ENCODE measurements around the gene SDHA. TPM values are rescaled to one million over a fixed set of nuclear protein-coding genes. Genes with fewer than 3 reads are reported as not detected.
"Not testable (repeated sequence)": the region's sequence is repeated elsewhere in the genome, so short reads cannot be mapped to it uniquely, and the experiment has no call there.

Gene SDHA
- total RNA-seq, 1 donor from 2014 or later: 757 TPM

DNA sequence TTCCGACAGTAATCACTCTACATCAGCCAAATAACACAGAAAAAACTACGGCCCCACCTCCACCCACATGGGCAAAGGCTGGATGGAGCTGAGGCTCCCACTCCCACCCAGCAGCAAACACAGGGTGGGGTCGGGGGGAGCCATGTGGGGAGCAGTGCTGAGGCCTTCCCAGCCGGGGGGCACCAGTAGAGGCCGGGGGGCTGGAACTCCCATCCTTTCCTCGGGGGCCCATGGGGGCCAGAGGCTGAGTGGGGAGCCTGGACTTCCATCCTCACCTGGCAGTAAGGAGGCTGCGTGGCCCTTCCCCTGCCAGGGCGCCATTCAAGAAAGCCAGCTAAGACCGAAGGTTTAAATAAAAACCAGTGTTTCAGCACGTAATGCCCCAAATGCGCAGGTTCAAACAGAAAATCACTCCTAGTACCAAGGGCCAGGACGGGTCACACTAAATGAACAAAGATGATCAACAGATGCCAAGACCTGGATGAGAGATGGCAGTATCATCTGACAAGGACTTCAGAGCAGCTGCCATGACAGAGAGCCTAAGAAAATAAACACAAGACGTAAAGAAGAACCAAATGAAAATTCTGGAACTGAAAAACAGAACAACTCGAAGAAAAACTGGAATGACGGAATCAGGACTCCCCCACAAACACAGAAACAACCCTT, 9.5 kb upstream of the SDHA start:
- H3K4me3 ChIP-seq: no peak overlapping the region
- peaks cover 24% of the 10 kb centered on the region for H3K36me3 ChIP-seq
- no peaks in the 10 kb centered on the region for H3K27me3 ChIP-seq (ENCODE audit: low read depth)
- no peaks in the 10 kb centered on the region for H3K9me3 ChIP-seq (replicated peaks)
- intact Hi-C loops (cut with micrococcal nuclease): no loop called here
- H3K27ac ChIP-seq (replicated peaks): peak overlapping the region; percentile 72
- DNase-seq: no peak
- TF ChIP-seq, protein P1, sequence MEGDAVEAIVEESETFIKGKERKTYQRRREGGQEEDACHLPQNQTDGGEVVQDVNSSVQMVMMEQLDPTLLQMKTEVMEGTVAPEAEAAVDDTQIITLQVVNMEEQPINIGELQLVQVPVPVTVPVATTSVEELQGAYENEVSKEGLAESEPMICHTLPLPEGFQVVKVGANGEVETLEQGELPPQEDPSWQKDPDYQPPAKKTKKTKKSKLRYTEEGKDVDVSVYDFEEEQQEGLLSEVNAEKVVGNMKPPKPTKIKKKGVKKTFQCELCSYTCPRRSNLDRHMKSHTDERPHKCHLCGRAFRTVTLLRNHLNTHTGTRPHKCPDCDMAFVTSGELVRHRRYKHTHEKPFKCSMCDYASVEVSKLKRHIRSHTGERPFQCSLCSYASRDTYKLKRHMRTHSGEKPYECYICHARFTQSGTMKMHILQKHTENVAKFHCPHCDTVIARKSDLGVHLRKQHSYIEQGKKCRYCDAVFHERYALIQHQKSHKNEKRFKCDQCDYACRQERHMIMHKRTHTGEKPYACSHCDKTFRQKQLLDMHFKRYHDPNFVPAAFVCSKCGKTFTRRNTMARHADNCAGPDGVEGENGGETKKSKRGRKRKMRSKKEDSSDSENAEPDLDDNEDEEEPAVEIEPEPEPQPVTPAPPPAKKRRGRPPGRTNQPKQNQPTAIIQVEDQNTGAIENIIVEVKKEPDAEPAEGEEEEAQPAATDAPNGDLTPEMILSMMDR (IDR thresholded peaks at IDR 0.05; ENCODE audit: borderline replicate concordance): no peak
- peaks cover 37% of the 10 kb centered on the region for H3K4me1 ChIP-seq

DNA sequence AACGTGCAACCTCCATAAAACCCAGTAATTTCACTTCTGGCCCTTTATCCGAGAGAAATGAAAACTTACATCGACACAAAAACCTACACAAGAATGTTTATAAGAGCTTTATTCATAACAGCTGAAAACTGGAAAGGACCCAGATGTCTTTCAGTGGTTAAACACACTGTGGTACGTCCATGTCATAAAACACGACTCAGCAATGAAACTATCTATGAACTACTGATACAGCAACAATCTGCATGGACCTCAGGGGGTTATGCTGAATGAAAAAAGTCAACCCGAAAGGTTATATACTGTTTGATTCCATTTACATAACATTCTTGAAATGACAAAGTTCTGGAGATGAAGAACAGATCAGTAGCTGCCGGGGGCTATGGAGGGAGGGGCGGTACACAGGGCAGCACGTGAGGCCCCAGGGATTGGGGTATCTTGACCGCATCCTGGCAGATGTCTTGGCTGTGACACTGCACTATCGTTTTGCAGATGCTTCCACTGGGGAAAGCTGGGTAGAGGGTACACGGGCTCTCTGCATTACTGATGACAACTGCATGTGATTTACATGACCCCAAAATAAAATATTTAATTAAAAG, 4.2 kb upstream of the SDHA start:
- no peak overlapping the region for H3K4me3 ChIP-seq
- intact Hi-C loops (cut with micrococcal nuclease): no loop called here
- no peaks in the 10 kb centered on the region for H3K27me3 ChIP-seq (ENCODE audit: low read depth)
- H3K27ac ChIP-seq (replicated peaks): no peak overlapping the region
- H3K36me3 ChIP-seq: peaks cover 16% of the 10 kb centered on the region
- H3K4me1 ChIP-seq: peaks cover 30% of the 10 kb centered on the region
- DNase-seq: no peak
- no peaks in the 10 kb centered on the region for H3K9me3 ChIP-seq (replicated peaks)
- TF ChIP-seq, protein P1 (IDR thresholded peaks at IDR 0.05; ENCODE audit: borderline replicate concordance): no peak

DNA sequence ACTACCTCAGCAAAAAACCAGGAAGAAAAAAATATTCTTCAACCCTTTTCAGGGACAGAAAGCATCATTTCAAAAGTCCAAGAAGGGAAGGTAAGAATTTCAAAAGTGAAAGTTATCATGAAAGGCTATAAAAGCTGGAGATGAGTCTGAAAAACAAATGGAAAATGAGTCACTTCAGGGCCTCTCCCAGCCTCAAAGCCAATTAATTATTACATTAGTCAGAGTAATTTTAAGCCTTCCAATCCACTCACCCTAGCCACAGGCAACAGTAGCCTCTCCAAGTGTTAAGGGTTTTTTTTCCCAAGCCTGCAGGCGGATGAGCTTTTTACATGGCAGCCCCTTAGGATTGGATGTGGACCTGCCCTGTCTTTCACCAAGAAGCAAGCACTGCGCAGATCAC, 2.9 kb upstream of the SDHA start:
- DNase-seq; H3K9me3 ChIP-seq (replicated peaks); H3K4me3 ChIP-seq; H3K27ac ChIP-seq (replicated peaks); H3K27me3 ChIP-seq (ENCODE audit: low read depth); intact Hi-C loops (cut with micrococcal nuclease): not testable (repeated sequence)
- peaks cover 16% of the 10 kb centered on the region for H3K36me3 ChIP-seq
- peaks cover 43% of the 10 kb centered on the region for H3K4me1 ChIP-seq

DNA sequence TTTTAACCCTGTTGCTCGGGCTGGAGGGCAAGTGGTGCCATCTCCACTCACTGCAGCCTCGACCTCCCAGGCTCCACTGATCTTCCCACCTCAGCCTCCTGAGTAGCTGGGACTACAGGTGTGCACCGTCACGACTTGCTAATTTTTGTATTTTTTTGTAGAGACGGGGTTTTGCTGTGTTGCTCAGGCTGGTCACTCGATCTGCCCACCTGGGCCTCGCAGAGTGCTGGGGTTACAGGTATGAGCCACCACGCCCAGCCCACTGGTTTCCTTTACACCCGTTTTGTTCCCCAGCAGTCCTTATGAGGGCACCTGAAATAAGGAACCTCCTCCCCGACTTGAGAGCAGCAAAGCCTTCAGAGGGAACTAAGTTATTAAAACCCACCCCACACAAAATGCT, 2.0 kb upstream of the SDHA start:
- H3K4me3 ChIP-seq; H3K27me3 ChIP-seq (ENCODE audit: low read depth); H3K27ac ChIP-seq (replicated peaks); DNase-seq; H3K9me3 ChIP-seq (replicated peaks); intact Hi-C loops (cut with micrococcal nuclease): not testable (repeated sequence)
- peaks cover 52% of the 10 kb centered on the region for H3K4me1 ChIP-seq
- H3K36me3 ChIP-seq: peaks cover 16% of the 10 kb centered on the region

DNA sequence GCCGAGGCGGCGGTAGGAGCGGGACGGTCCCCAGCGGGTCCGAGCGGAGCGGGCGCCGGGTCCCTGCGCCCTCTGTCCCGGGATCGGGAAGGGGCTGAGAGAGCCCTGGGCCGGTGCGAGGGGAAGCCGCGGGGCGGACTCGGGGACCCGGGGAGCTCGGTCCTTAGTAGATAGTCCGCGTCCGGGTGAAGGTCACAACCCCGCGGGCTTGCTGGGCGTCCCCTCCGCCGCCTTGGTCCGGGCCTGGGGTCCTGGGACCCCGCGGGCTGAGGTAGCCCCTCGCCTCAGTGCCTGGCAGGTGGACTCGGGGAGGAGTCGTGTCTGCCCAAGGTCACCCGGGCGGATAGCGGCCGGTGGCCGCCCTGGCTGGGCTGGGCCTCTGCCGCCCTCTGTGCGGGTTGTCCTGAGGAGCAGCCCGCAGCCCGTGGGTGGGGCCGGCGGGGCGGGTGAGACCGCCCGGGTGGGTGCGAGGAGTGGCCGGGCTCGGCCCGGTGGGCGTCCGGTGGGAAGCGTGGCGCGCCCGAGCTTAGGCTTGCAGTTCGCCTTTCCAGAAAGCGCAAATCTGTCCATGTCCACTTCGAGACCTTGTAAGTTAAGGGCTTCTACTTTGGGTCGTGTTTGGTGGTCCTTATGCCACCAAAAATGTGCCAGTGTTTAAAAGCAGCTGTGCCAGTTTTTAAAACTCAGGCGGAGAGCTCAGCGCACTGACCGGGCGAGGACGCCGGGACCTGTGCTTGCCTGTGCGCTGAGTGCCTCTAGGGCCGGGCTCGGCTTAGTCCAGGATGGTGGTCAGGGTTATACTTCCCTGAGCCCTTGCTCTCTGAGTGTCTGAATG, 554 bp downstream of the SDHA start:
- Histone ChIP-seq H3K9me3 (replicated peaks) (no peaks in the 10 kb centered on the region), H3K4me1 (peaks cover 78% of the 10 kb centered on the region), H3K27ac (replicated peaks) (peak overlapping the region; percentile 99), H3K36me3 (peaks cover 14% of the 10 kb centered on the region), H3K4me3 (peak overlapping the region; percentile 100), H3K27me3 (ENCODE audit: low read depth) (no peaks in the 10 kb centered on the region)
- no peak for DNase-seq
- TF ChIP-seq, protein P1 (IDR thresholded peaks at IDR 0.05; ENCODE audit: borderline replicate concordance): peak; percentile 15
- intact Hi-C loops (cut with micrococcal nuclease): no loop called here

DNA sequence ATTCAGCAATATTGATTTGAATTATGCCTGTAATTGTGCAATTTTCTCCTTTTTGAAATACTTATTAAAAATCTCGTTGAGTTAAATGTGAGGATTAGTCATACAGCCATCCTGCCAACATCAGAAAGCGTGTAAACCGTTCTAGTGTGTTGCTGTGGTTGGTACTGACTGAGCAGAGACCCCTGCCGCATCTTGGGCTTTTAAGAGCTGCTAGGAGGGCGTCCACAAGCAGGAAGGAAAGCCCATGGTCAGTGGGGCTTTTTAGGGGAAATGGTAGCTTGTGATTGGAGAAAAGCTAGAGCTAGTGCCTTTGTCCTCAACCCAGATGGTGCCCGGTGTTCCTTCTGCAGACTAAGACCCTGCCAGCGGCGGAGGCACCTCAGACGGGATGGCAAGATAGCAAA, 1.3 kb downstream of the SDHA start:
- Histone ChIP-seq H3K9me3 (replicated peaks) (no peaks in the 10 kb centered on the region), H3K27ac (replicated peaks) (peak overlapping the region; percentile 99), H3K4me3 (peak overlapping the region; percentile 100), H3K27me3 (ENCODE audit: low read depth) (no peaks in the 10 kb centered on the region), H3K4me1 (peaks cover 81% of the 10 kb centered on the region), H3K36me3 (peaks cover 15% of the 10 kb centered on the region)
- TF ChIP-seq, protein P1 (IDR thresholded peaks at IDR 0.05; ENCODE audit: borderline replicate concordance): no peak
- intact Hi-C loops (cut with micrococcal nuclease): no loop called here
- no peak for DNase-seq

Data from left ventricle myocardium inferior (tissue), 1 donor.